Panc1 (cell line): ENCODE data around the gene LIMA1. TPM values are rescaled to one million over a fixed set of nuclear protein-coding genes. Genes with fewer than 3 reads are reported as not detected.

ENCODE experiments used
- ATAC-seq: fragments of 200-7000 bp; cut with Tn5 transposase; 2 replicates; pipeline ENCODE4 v1.9.1; 2020; ENCODE audit warnings: mild to moderate bottlenecking, moderate library complexity
- BruUV-seq: library from RNA; stranded (reverse); fragments of 400-500 nt; replicated peaks from 2 replicates; lab custom pipeline; 2021; lab: Mats Ljungman, UMichigan
- CTCF ChIA-PET: fragments of 300-600 bp; sonication (Branson Sonifier 250); formaldehyde crosslinking; loops from one replicate; lab custom pipeline; 2022; ENCODE audit warnings: antibody characterized with exemption; lab: Charles Lee
- POLR2A ChIA-PET: fragments of 300-600 bp; sonication (Branson Sonifier 250); formaldehyde crosslinking; loops from one replicate; lab custom pipeline; 2022; ENCODE audit warnings: antibody characterized with exemption; lab: Charles Lee
- DNase-seq: peaks from one replicate; pipeline ENCODE4 v3.0.0-alpha.2; 2010; ENCODE audit warnings: low read depth, low spot score
- H3K27ac ChIP-seq: 2 replicates; pipeline ENCODE4 v1.5.1; 2011; ENCODE audit warnings: mild to moderate bottlenecking, low read length, inconsistent platforms
- H3K27me3 ChIP-seq: fragments of 200-500 bp; sonication (Bioruptor generic); 2 replicates; pipeline ENCODE4 v1.6.0; 2014; ENCODE audit warnings: low read length, inconsistent platforms; ENCODE audit not compliant: control insufficient read depth, insufficient read depth
- H3K36me3 ChIP-seq: fragments of 200-500 bp; sonication (Bioruptor generic); 2 replicates; pipeline ENCODE4 v1.5.1; 2014; ENCODE audit warnings: inconsistent platforms, mild to moderate bottlenecking, low read length, moderate library complexity; ENCODE audit not compliant: control insufficient read depth, insufficient read depth
- H3K4me1 ChIP-seq: 2 replicates; pipeline ENCODE4 v1.5.1; 2011; ENCODE audit warnings: inconsistent platforms, mild to moderate bottlenecking, low read length, moderate library complexity; ENCODE audit not compliant: control insufficient read depth, insufficient read depth
- H3K4me3 ChIP-seq, 2 experiments: 2 replicates each; pipeline ENCODE4 v1.5.1; 2011 to 2012; ENCODE audit warnings: low read depth in 2 of 2, low read length in 2 of 2, mild to moderate bottlenecking in 2 of 2, inconsistent platforms in 1 of 2, moderate library complexity in 1 of 2
- H3K9me3 ChIP-seq: fragments of 200-500 bp; sonication (Bioruptor generic); 2 replicates; pipeline ENCODE4 v1.5.1; 2014; ENCODE audit warnings: low read depth, mild to moderate bottlenecking, inconsistent platforms, low read length, moderate library complexity; ENCODE audit not compliant: control insufficient read depth, insufficient read depth
- POLR2AphosphoS5 ChIP-seq: IDR thresholded peaks from 2 replicates; pipeline ENCODE4 v1.6.1; 2012; ENCODE audit warnings: mild to moderate bottlenecking, low read depth, low read length, moderate library complexity
- SIN3A ChIP-seq: IDR thresholded peaks from 2 replicates; pipeline ENCODE4 v1.6.1; 2012; ENCODE audit warnings: low read depth, mild to moderate bottlenecking, low read length, moderate library complexity, borderline replicate concordance; ENCODE audit not compliant: insufficient read depth
- TCF7L2 ChIP-seq: IDR thresholded peaks from 2 replicates; pipeline ENCODE4 v1.6.1; 2011; ENCODE audit warnings: mild to moderate bottlenecking, low read depth, low read length, inconsistent platforms
- in situ Hi-C: cut with HindIII; loops from 2 replicates; pipeline ENCODE4 v1.10.0; 2016; ENCODE audit warnings: low sequenced_read_pairs, low pct_unique_long_range_greater_than_20kb
- intact Hi-C: fragments of 100-400 bp; cut with micrococcal nuclease; formaldehyde crosslinking; loops from one replicate; pipeline ENCODE4 v1.10.0; 2022; ENCODE audit not compliant: unreplicated experiment
- total RNA-seq: library from RNA; stranded (reverse); gene quantifications from one replicate; pipeline ENCODE4 v1.2.1, GENCODE V29; 2021; ENCODE audit not compliant: unreplicated experiment
- TF ChIP-seq, protein P1 (sequence below), 2 experiments: IDR thresholded peaks; 2 replicates each; pipeline ENCODE4 v1.6.1; 2011 to 2012; ENCODE audit warnings: low read depth in 2 of 2, control low read depth in 1 of 2, low read length in 1 of 2, mild to moderate bottlenecking in 1 of 2, moderate library complexity in 1 of 2; ENCODE audit not compliant: insufficient read depth in 1 of 2
- TF ChIP-seq, protein P2 (sequence below): fragments of 450-650 bp; IDR thresholded peaks from 2 replicates; pipeline ENCODE4 v1.5.1; 2017; ENCODE audit warnings: mild to moderate bottlenecking

LIMA1 gene
- total RNA-seq, 1 experiment from 2014 or later: 155 TPM

DNA sequence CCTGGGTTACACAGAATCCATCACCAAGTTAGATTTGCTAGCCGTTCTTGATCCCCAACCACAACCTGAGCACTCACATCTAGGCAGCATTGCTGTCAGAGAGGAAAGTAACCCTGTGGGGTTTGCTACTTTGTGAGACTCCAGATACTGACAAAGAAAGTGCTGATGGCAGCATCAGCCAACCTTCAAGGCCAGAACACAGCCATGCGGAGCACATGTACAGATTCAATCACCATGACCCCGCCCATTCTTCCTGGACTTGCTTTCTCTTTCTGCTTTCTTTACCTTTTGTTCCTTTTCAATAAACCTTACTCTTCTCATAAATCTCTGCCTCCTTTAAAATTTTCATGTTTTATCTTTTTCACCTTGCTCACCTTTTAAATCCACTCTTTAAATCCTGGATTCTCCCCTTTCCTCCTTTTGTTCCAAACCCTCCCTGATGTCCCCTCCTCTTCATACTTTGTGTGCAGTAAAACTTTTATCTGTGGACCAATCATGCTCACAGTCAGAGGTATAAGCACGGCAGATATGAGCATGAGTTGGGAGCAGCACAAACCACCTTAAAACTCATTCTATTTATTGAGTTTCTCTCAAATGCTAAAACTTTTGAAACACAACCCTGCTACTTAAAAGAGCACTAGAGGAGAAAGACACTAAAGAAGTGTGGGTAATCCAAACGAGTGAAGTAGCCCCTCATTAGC is 94.3 kb downstream of the LIMA1 start:
- POLR2A ChIA-PET: no interaction called here
- DNase-seq (no peak), ATAC-seq (no peak)
- Histone ChIP-seq H3K27me3 (no peaks in the 10 kb centered on the region), H3K9me3 (no peaks in the 10 kb centered on the region), H3K4me3 (no peak overlapping the region), H3K27ac (peak overlapping the region; percentile 73), H3K36me3 (peaks cover 14% of the 10 kb centered on the region), H3K4me1 (peaks cover 29% of the 10 kb centered on the region)
- intact Hi-C loops: loop anchor here (10.0 kb wide), 1 partner anchor 126 kb away; no protein-coding TSS in a partner anchor
- TF ChIP-seq, protein P1, sequence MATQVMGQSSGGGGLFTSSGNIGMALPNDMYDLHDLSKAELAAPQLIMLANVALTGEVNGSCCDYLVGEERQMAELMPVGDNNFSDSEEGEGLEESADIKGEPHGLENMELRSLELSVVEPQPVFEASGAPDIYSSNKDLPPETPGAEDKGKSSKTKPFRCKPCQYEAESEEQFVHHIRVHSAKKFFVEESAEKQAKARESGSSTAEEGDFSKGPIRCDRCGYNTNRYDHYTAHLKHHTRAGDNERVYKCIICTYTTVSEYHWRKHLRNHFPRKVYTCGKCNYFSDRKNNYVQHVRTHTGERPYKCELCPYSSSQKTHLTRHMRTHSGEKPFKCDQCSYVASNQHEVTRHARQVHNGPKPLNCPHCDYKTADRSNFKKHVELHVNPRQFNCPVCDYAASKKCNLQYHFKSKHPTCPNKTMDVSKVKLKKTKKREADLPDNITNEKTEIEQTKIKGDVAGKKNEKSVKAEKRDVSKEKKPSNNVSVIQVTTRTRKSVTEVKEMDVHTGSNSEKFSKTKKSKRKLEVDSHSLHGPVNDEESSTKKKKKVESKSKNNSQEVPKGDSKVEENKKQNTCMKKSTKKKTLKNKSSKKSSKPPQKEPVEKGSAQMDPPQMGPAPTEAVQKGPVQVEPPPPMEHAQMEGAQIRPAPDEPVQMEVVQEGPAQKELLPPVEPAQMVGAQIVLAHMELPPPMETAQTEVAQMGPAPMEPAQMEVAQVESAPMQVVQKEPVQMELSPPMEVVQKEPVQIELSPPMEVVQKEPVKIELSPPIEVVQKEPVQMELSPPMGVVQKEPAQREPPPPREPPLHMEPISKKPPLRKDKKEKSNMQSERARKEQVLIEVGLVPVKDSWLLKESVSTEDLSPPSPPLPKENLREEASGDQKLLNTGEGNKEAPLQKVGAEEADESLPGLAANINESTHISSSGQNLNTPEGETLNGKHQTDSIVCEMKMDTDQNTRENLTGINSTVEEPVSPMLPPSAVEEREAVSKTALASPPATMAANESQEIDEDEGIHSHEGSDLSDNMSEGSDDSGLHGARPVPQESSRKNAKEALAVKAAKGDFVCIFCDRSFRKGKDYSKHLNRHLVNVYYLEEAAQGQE (IDR thresholded peaks at IDR 0.05; ENCODE audit: insufficient read depth in 1 of 2, low read depth in 2 of 2, low read length in 1 of 2): no peak
- TF ChIP-seq, protein P2, sequence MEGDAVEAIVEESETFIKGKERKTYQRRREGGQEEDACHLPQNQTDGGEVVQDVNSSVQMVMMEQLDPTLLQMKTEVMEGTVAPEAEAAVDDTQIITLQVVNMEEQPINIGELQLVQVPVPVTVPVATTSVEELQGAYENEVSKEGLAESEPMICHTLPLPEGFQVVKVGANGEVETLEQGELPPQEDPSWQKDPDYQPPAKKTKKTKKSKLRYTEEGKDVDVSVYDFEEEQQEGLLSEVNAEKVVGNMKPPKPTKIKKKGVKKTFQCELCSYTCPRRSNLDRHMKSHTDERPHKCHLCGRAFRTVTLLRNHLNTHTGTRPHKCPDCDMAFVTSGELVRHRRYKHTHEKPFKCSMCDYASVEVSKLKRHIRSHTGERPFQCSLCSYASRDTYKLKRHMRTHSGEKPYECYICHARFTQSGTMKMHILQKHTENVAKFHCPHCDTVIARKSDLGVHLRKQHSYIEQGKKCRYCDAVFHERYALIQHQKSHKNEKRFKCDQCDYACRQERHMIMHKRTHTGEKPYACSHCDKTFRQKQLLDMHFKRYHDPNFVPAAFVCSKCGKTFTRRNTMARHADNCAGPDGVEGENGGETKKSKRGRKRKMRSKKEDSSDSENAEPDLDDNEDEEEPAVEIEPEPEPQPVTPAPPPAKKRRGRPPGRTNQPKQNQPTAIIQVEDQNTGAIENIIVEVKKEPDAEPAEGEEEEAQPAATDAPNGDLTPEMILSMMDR: no peak
- no peak for TF ChIP-seq POLR2AphosphoS5
- TF ChIP-seq SIN3A: no peak
- TF ChIP-seq TCF7L2: no peak
- CTCF ChIA-PET: no interaction called here
- TSS peak; percentile 35 for BruUV-seq
- in situ Hi-C loops: no loop called here

DNA sequence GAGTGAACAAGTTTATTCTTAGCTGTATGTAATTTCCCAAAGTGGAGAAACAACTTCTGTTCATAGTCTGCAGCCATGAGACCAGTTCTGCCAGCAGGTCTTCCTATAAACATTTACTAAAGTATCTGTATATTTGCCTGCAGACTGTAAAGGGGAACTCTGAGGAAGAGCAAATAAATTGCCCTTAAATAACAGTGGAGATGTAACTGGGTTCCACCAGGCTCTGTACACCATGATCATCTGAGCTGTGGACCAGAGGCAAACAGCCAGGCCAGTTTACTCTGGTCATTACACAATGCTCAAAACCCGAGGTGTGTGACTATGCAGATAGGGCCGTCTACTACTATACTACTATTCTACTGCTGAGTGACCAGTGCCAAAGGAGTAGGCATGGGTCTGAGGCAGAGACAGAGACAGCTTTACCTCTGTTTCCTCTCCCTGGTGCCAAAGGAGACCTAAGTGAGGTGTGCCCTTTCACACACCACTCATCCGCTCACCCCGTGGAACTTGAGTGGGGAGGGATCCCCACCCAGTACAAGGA is 95.0 kb downstream of the LIMA1 start:
- no peak for DNase-seq
- ATAC-seq: no peak; the same call in 1 of the 2 replicates
- CTCF ChIA-PET: no interaction called here

More for the DNA sequence above, 95.0 kb downstream of the LIMA1 start:
- Histone ChIP-seq H3K4me3 (no peak overlapping the region), H3K27me3 (no peaks in the 10 kb centered on the region), H3K4me1 (peaks cover 29% of the 10 kb centered on the region), H3K36me3 (peaks cover 14% of the 10 kb centered on the region), H3K27ac (peak overlapping the region; percentile 73), H3K9me3 (no peaks in the 10 kb centered on the region)
- intact Hi-C loops: loop anchor here (10.0 kb wide), 1 partner anchor 126 kb away; no protein-coding TSS in a partner anchor
- POLR2A ChIA-PET: no interaction called here
- in situ Hi-C loops: no loop called here
- no TSS peak for BruUV-seq
- no peak for TF ChIP-seq TCF7L2
- no peak for TF ChIP-seq SIN3A
- no peak for TF ChIP-seq POLR2AphosphoS5
